ES-I3 (cell line): Measurements from ENCODE around the gene P3R3URF.
A peak's percentile ranks its signal among the peaks of the same experiment; 100 is the strongest.

ENCODE experiments used
- H3K36me3 ChIP-seq: 2 replicates; pipeline ENCODE4 v1.6.1; 2013; ENCODE audit warnings: mild to moderate bottlenecking, low read length, control low read depth, moderate library complexity; ENCODE audit not compliant: insufficient read depth
- H3K4me1 ChIP-seq: 2 replicates; pipeline ENCODE4 v1.6.1; 2013; ENCODE audit warnings: mild to moderate bottlenecking, control low read depth, low read length; ENCODE audit not compliant: insufficient read depth
- H3K9ac ChIP-seq: 2 replicates; pipeline ENCODE4 v1.6.1; 2013; ENCODE audit warnings: low read depth, mild to moderate bottlenecking, low read length, moderate library complexity
- H3K9me3 ChIP-seq: 2 replicates; pipeline ENCODE4 v1.6.1; 2013; ENCODE audit warnings: mild to moderate bottlenecking, low read length, moderate library complexity; ENCODE audit not compliant: control insufficient read depth, insufficient read depth

P3R3URF gene

DNA sequence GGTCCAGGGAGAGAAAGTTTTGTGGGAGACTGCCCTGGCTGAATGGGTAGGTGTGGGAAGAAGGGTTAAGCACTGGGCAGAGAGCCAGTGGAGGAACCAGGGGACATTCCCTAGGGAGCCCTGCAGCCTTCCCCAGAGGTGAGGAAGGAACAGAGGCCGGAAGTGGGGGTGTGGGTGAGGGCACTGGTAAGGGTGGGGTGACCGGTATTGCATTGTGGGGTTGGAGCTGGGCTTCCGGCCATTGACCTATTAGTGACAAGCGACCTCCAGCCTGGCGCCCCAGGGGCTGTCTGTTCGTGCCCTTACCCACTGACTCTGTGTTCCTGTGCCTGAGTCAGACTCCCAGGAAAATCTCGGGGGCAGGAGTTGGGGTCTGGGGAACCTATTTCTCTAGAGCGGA lies 4.9 kb downstream of the P3R3URF start:
- Histone ChIP-seq H3K4me1 (peaks cover 23% of the 10 kb centered on the region), H3K36me3 (no peaks in the 10 kb centered on the region), H3K9me3 (no peaks in the 10 kb centered on the region), H3K9ac (no peak overlapping the region)

DNA sequence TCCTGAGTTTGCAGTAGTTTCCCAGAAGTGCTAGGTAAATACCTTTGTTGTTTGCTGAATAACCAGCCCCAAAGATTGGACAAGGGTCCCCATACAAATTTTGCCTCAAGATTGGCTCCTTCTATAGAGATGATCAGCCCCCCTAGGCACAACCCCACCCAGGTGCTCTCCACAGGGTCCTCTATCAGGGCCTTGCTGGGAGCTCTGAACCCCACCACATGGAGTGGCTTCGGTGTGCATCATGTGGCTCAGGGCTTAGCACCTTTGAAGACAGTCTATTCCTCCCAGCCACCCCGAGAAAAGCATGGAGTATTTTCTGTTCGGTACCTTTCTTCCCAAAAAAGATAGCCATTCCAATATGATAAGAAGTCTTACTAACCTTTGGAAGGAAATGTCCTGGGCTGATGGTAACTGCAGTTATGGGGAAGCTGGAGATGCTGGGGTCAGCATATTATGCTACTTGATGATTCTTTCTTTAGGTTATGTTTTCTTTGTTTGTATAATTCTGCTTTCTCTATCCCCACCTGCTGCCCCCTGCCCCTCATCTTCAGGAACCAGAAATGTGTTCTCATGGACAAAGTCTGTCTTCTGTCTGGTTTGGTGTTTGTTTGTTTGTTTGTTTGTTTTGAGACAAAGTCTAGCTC lies 6.4 kb downstream of the P3R3URF start:
- Histone ChIP-seq H3K36me3 (no peaks in the 10 kb centered on the region), H3K4me1 (peaks cover 21% of the 10 kb centered on the region), H3K9ac (no peak overlapping the region), H3K9me3 (no peaks in the 10 kb centered on the region)

DNA sequence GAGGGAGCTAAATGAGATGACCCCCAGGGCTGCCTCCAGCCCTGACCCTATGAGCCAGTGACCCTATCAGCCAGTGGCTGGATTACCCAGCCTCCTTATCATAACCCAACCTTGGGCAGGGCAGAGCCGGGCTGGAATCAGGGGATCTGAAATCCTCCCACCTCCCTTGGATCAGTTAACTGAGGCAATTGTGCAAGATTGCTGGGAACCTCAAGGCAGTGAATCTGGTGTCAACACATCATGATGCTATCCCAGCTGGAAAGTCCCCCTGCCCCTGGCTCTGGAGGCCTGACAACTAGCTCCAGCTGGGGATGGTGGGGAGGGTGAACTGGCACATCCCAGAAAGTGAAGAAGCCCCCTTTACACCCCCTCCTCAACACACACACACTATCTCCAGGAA lies 7.8 kb downstream of the P3R3URF start:
- peaks cover 6% of the 10 kb centered on the region for H3K4me1 ChIP-seq
- no peak overlapping the region for H3K9ac ChIP-seq
- H3K36me3 ChIP-seq: no peaks in the 10 kb centered on the region
- H3K9me3 ChIP-seq: no peaks in the 10 kb centered on the region

DNA sequence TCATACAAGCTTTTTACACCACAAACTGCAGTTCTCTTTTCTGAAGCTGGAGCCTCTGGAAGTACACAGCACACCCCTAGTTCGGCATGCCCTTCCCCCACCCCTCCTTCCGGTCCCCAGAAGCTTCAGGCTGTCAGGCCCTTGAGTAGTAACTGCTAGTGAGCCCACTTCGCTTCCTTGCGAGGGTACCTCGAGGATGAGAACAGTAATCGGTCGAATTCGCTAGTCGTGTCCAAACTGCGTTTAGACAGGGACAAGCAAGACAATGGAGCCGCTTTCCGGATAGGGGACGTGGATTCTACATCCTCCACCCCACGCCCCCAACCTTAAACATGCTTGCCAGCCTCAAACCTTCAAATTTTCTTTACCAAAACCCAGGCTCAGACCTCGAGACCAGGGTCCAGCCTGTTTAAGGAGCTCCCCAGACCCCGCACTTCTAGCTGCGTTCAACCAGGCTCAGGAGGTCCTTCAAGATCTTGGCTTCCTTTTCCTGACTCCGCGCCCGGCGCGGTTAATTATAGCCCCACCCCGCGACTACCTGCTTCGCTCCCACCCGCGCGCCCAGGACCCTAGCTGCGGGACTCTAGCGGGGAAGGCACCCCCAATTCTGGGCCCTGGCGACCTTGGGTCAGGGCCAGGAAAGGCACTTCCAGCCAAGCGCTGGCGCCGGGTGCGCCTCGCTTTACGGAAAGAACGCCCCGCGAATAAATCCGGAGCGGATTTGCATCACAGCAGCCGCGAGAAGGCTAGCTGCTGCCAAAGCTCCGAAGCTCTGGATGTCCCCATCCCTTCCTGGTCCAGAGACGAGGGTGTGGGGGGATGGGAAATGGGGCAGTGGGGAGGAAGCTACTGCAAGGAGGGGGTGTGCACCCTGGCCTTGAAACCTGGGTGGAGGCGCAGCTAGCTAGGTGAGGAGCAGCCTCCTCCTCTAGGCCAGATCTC lies 9.5 kb downstream of the P3R3URF start:
- Histone ChIP-seq H3K36me3 (no peaks in the 10 kb centered on the region), H3K9ac (peak overlapping the region; percentile 10; the same call in 1 of the 2 replicates), H3K4me1 (no peaks in the 10 kb centered on the region), H3K9me3 (no peaks in the 10 kb centered on the region)

DNA sequence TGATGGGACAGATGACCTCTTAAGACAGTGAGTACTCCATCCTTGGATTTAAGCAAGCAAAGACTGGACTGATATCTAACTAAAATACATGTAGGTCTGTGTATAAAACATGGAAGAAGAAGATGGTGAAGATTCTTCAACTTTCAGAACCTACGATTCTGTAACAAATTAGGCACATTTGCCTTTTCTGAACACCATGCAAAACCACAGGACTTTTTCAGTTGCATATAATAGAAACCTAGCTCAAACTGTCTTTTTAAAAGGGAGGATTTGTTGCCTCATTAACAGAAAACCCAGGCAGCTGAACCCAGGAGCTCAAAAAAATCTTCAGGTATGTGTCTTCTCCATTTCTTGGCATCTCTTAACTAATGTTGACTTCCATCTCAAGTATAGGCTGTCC lies 16.1 kb downstream of the P3R3URF start:
- no peaks in the 10 kb centered on the region for H3K9me3 ChIP-seq
- no peak overlapping the region for H3K9ac ChIP-seq
- H3K36me3 ChIP-seq: no peaks in the 10 kb centered on the region
- H3K4me1 ChIP-seq: no peaks in the 10 kb centered on the region

DNA sequence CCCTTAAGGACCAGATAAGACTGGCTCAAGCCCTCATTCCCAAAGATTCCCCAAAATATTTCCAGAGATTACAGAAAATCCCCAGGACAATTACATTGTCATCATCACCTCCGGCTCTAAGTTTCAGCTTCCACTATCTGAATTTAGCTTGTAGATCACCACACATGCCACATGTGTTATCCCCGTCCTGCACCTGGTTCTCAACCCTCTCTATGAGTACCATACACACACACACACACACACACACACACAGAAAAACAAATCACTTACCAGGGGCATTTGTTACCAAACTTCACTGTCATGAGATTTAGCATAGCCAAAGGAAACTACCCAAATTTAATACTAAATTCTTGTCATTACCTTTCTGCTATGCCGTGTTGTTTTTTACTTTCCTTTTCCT lies 16.8 kb downstream of the P3R3URF start:
- Histone ChIP-seq H3K36me3 (no peaks in the 10 kb centered on the region), H3K9me3 (no peaks in the 10 kb centered on the region), H3K9ac (no peak overlapping the region), H3K4me1 (no peaks in the 10 kb centered on the region)

DNA sequence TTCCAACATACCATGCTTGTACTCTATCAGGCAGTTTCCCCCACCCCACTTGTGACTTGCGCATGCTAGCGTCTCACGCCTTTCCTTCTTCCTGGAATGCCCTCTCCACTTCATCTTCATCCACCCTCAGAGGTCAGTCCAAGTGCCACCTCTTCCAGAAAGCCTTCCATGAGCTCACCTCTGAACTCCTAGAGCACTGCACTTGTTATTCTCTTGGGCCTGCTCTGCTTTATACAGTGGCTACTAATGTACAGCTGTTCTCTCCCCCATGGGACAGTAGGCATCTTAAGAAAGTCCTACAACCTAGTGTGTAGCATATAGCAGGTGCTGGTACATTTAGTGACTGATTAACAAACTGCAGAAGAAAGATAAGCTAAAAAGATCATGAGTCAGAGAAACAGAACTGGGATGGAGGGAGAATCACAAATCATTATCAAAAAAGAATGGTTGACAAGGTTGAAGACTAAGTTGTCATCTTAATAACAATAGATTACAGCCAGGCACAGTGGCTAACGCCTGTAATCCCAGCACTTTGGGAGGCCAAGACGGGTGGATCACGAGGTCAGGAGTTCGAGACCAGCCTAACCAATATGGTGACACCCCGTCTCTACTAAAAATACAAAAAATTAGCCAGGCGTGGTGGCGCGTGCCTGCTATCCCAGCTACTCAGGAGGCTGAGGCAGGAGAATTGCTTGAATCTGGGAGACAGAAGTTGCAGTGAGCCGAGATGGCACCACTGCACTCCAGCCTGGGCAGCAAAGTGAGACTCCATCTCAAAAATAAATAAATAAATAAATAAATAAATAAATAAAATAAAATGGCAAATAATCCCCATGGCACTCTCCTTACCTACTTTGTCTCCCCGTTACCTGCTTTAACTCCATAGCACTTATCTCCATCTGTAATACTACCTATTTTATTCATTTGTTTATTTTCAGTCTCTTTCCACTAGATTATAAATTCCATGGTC lies 17.7 kb downstream of the P3R3URF start:
- H3K4me1 ChIP-seq: no peaks in the 10 kb centered on the region
- H3K9ac ChIP-seq: no peak overlapping the region
- no peaks in the 10 kb centered on the region for H3K9me3 ChIP-seq
- no peaks in the 10 kb centered on the region for H3K36me3 ChIP-seq

DNA sequence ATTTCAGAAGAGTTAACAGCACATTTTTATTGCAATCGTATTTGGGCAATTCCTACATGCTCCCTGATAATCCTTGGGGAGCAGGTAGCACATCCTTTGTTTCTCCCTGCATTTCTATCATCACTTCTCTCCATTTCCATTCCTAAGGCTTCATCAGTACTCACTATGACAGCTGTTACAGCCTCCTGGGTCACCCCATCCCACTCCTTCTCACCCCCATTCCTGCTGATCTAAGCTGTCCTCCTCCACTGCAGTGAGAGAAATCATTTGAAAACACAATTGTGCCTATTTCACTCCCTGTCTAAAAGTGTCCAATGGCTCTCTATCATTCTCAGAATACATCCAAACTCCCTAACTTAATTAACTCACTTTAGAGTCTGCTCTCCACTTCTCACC lies 18.4 kb downstream of the P3R3URF start:
- H3K36me3 ChIP-seq: no peaks in the 10 kb centered on the region
- no peak overlapping the region for H3K9ac ChIP-seq
- no peaks in the 10 kb centered on the region for H3K9me3 ChIP-seq
- no peaks in the 10 kb centered on the region for H3K4me1 ChIP-seq

DNA sequence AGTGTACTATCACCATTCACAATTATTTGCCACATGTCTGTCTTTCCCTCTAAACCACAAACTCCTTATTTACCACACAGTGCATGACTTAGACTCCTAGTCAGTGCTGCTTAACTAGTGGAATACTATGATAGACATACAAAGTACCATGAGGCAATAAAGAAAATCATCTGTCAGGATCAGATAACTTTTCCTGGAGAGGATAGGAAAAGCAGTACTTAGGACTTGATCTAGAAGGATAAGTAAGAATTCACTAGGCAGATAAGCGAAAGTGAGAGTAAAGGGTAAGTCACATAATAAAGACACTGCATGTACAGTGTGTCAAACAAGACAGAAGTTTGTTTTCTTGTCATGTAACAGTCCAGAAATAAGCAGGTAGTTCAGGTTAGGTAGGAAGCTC lies 22.6 kb downstream of the P3R3URF start:
- Histone ChIP-seq H3K36me3 (no peaks in the 10 kb centered on the region), H3K9me3 (no peaks in the 10 kb centered on the region), H3K4me1 (no peaks in the 10 kb centered on the region), H3K9ac (no peak overlapping the region)

DNA sequence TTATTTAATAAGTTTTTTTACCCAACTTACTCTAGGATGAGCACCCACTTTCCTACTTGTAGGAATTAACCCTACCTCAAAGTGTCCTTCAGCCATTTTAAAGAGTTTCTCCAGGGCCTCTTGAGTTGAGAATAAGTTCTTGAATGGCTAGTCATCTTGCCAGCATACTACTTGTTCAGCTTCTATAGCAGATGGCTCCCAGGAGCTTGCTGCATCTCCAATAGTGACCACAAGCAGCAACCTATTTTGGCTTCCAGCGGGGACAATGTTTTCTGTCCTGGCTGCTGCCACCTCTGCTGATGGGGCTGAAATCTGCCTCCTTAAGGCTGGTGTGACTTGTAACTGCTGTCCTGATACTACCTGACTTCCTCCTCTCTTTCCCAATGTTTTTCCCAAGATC lies 23.1 kb downstream of the P3R3URF start:
- Histone ChIP-seq H3K9me3 (no peaks in the 10 kb centered on the region), H3K4me1 (no peaks in the 10 kb centered on the region), H3K36me3 (no peaks in the 10 kb centered on the region), H3K9ac (no peak overlapping the region)

DNA sequence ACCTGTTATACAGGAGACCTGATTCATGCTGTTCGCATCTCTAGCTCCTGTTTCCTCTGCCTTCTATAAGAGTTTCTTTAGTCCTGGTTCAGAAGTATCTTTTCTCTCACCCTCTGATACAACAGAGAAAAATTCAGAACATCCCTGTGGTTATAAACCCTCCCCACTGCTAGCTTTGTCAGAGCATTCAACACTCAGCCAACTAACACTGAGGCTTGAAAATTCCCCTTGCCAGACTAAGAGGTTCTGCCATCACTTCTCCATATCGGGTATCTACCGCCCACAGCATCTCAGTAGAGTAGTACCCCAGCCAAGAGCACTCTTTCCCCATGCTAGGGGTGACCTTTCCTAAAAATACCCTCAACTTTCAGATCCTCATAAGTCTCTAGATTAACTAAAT lies 24.3 kb downstream of the P3R3URF start:
- Histone ChIP-seq H3K9me3 (no peaks in the 10 kb centered on the region), H3K9ac (no peak overlapping the region), H3K36me3 (no peaks in the 10 kb centered on the region), H3K4me1 (no peaks in the 10 kb centered on the region)

DNA sequence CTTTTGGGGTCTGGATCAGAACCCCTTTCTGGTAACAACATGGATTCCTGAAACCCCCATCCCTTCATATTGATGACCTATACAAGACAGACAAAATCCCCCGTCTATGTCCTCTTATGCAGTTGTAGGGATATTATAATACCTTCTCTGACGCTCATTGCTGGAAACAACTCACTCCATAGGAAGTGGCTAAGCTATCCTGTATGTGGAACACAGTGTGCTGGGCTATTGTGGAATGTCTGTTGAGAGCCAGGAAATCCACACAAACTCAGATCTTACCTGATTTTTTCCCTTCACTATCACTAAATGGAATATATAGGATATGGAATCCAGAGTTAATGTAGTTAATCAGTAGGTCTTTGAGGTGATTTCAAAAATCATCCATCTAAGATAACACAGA lies 26.2 kb downstream of the P3R3URF start:
- Histone ChIP-seq H3K4me1 (no peaks in the 10 kb centered on the region), H3K9me3 (no peaks in the 10 kb centered on the region), H3K36me3 (no peaks in the 10 kb centered on the region), H3K9ac (no peak overlapping the region)

DNA sequence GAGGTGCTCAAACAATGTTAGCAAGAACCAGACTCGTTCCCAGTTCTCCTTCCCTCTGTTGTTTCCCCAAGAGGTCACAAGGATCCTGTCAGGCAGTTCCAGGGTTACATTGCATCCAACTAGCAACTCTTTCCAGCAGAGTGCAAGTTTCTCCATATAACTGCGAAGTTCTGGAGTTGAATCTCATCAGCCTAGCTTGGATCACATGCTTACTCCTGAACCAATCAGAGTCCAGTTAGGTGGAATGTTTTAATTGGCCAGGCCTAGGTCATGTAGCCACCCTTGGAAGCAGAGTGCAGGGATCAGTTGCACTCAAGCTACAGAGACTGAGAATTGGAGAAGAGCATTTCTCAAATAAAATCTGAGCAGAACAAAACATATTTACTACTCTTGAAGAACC lies 28.0 kb downstream of the P3R3URF start:
- Histone ChIP-seq H3K9ac (no peak overlapping the region), H3K9me3 (no peaks in the 10 kb centered on the region), H3K4me1 (no peaks in the 10 kb centered on the region), H3K36me3 (no peaks in the 10 kb centered on the region)

DNA sequence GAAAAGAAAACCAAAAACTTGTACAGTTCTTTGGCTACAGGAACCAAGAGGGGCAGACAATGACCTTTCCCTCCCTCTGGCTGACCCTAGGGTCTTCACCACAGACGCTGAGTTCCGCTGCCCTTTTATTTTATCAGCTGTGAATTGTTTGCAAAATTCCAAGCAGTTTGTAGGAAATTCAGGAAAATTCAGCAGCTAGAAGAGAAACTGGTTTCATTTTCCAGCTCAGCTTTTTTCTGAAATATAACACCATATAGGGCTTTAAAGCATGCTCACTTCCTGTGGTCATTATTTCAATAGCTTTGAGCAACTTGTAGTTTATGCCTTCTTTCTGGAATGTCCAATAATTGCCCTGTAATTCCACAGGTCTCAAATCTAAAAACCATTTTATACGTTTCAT lies 38.4 kb downstream of the P3R3URF start:
- Histone ChIP-seq H3K9ac (no peak overlapping the region), H3K4me1 (no peaks in the 10 kb centered on the region), H3K9me3 (no peaks in the 10 kb centered on the region), H3K36me3 (no peaks in the 10 kb centered on the region)
